Thyroid gland (tissue), 4 donors: Measurements from ENCODE around the gene MYL12B.

Experiments used
- CTCF ChIP-seq, 6 experiments: fragments of 200-600 bp in 3 of 6; fragments of 450-650 bp in 3 of 6; sonication (generic) in 3 of 6; IDR thresholded peaks; one replicate each; pipeline ENCODE4 v1.5.1; 2016 to 2019; ENCODE audit warnings: antibody characterized with exemption in 6 of 6, mild to moderate bottlenecking in 2 of 6, inconsistent platforms in 1 of 6, moderate library complexity in 1 of 6
- POLR2A ChIP-seq, 2 donors: fragments of 450-650 bp; IDR thresholded peaks; one replicate each; pipeline ENCODE4 v1.6.1; 2017; ENCODE audit warnings: antibody characterized with exemption in 2 of 2, mild to moderate bottlenecking in 2 of 2, moderate library complexity in 1 of 2

DNA sequence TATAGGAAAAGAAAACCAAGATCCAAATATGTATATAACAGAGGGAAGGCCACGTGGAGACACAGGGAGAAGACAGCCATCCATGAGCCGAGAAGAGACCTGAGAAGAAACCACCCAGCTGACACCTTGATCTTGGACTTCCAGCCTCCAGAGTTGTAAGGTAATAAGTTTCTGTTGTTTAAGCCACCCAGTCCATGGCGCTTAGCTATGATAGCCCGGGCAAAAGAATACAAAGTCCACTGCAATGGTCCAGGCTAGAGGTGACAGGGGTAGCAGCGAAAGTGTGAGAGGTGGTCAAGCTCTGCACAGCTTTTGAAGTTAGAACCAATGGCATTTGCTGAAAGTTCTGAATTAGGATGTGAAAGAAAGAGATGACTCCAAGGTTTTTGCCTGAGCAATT, 44.9 kb upstream of the MYL12B start:
- TF ChIP-seq POLR2A (IDR thresholded peaks at IDR 0.05): no peak
- no peak for TF ChIP-seq CTCF (IDR thresholded peaks at IDR 0.05)
